HepG2 (cell line): Measurements from ENCODE around the gene SLC35F3. TPM values are rescaled to one million over a fixed set of nuclear protein-coding genes. Genes with fewer than 3 reads are reported as not detected.

ENCODE experiments used
- ARHGAP35 ChIP-seq: sonication (generic); formaldehyde crosslinking; IDR thresholded peaks from 2 replicates; pipeline ENCODE4 v1.9.0; 2022; ENCODE audit warnings: mild to moderate bottlenecking, inconsistent platforms, moderate library complexity, missing genetic modification reagents, borderline replicate concordance
- BHLHE40 ChIP-seq: IDR thresholded peaks from 2 replicates; pipeline ENCODE4 v1.6.1; 2011; ENCODE audit warnings: low read length, improper control_type of control experiment
- BORCS8-MEF2B ChIP-seq: sonication (generic); formaldehyde crosslinking; IDR thresholded peaks from 2 replicates; pipeline ENCODE4 v1.8.0; 2022; ENCODE audit warnings: mild to moderate bottlenecking, missing genetic modification reagents
- E2F1 ChIP-seq: sonication (generic); formaldehyde crosslinking; IDR thresholded peaks from 2 replicates; pipeline ENCODE4 v1.5.0; 2020; ENCODE audit warnings: missing genetic modification reagents
- FIP1L1 ChIP-seq: fragments of 200-400 bp; formaldehyde crosslinking; IDR thresholded peaks from 2 replicates; pipeline ENCODE4 v1.6.1; 2018; ENCODE audit warnings: low read depth, mild to moderate bottlenecking, low read length, moderate library complexity, borderline replicate concordance; ENCODE audit not compliant: insufficient read depth
- FOXP4 ChIP-seq: sonication (generic); formaldehyde crosslinking; IDR thresholded peaks from 2 replicates; pipeline ENCODE4 v1.4.0; 2020; ENCODE audit warnings: missing genetic modification reagents
- HMG20B ChIP-seq: conservative IDR thresholded peaks from 2 replicates; pipeline ENCODE4 v1.6.1; 2016; ENCODE audit warnings: missing genetic modification reagents, missing compliant biosample characterization
- HMGA1 ChIP-seq: sonication (generic); formaldehyde crosslinking; conservative IDR thresholded peaks from 2 replicates; pipeline ENCODE4 v1.4.0; 2020; ENCODE audit warnings: missing genetic modification reagents
- KDM2A ChIP-seq: sonication (generic); formaldehyde crosslinking; IDR thresholded peaks from 2 replicates; pipeline ENCODE4 v1.4.0; 2020; ENCODE audit warnings: low read depth, missing genetic modification reagents, borderline replicate concordance
- MED13 ChIP-seq: sonication (generic); formaldehyde crosslinking; IDR thresholded peaks from 2 replicates; pipeline ENCODE4 v1.5.0; 2020; ENCODE audit warnings: missing genetic modification reagents
- MEIS1 ChIP-seq: sonication (generic); formaldehyde crosslinking; IDR thresholded peaks from 2 replicates; pipeline ENCODE4 v1.9.0; 2021; ENCODE audit warnings: mild to moderate bottlenecking, missing genetic modification reagents, moderate library complexity, borderline replicate concordance
- MTA3 ChIP-seq: sonication (generic); formaldehyde crosslinking; IDR thresholded peaks from 2 replicates; pipeline ENCODE4 v1.4.0; 2020; ENCODE audit warnings: missing genetic modification reagents
- NCOR1 ChIP-seq: fragments of 200-600 bp; sonication (generic); IDR thresholded peaks from 2 replicates; pipeline ENCODE4 v1.7.0; 2017; ENCODE audit warnings: antibody characterized with exemption, low read length, borderline replicate concordance
- NFATC3 ChIP-seq: sonication (generic); formaldehyde crosslinking; IDR thresholded peaks from 2 replicates; pipeline ENCODE4 v1.5.1; 2020; ENCODE audit warnings: mild to moderate bottlenecking, missing genetic modification reagents
- POLR2AphosphoS5 ChIP-seq: IDR thresholded peaks from 2 replicates; pipeline ENCODE4 v1.6.1; 2012; ENCODE audit warnings: low read depth, low read length
- RARG ChIP-seq: sonication (generic); formaldehyde crosslinking; IDR thresholded peaks from 2 replicates; pipeline ENCODE4 v1.4.0; 2020; ENCODE audit warnings: low read depth, mild to moderate bottlenecking, missing genetic modification reagents
- SKI ChIP-seq: fragments of 450-650 bp; IDR thresholded peaks from one replicate; pipeline ENCODE4 v1.6.1; 2018; ENCODE audit warnings: mild to moderate bottlenecking; ENCODE audit not compliant: partially characterized antibody
- SNAPC5 ChIP-seq: sonication (generic); formaldehyde crosslinking; IDR thresholded peaks from 2 replicates; pipeline ENCODE4 v1.8.1; 2023; ENCODE audit warnings: mild to moderate bottlenecking, missing genetic modification reagents, borderline replicate concordance
- TBX2 ChIP-seq: sonication (generic); formaldehyde crosslinking; IDR thresholded peaks from 2 replicates; pipeline ENCODE4 v1.5.0; 2020; ENCODE audit warnings: missing genetic modification reagents, mild to moderate bottlenecking, borderline replicate concordance
- TMF1 ChIP-seq: sonication (generic); formaldehyde crosslinking; IDR thresholded peaks from 2 replicates; pipeline ENCODE4 v1.8.1; 2022; ENCODE audit warnings: low read depth, missing genetic modification reagents
- XRCC5 ChIP-seq: fragments of 200-400 bp; formaldehyde crosslinking; optimal IDR thresholded peaks from 2 replicates; pipeline ENCODE3; 2017; ENCODE audit warnings: mild to moderate bottlenecking, low read length
- YEATS4 ChIP-seq: sonication (generic); formaldehyde crosslinking; IDR thresholded peaks from 2 replicates; pipeline ENCODE4 v1.4.0; 2020; ENCODE audit warnings: missing genetic modification reagents, borderline replicate concordance
- ZBTB37 ChIP-seq: sonication (generic); formaldehyde crosslinking; IDR thresholded peaks from 2 replicates; pipeline ENCODE4 v1.4.0; 2020; ENCODE audit warnings: mild to moderate bottlenecking, missing genetic modification reagents
- ZBTB7A ChIP-seq: sonication (generic); formaldehyde crosslinking; IDR thresholded peaks from 2 replicates; pipeline ENCODE4 v1.8.0; 2022; ENCODE audit warnings: mild to moderate bottlenecking, missing genetic modification reagents
- ZNF382 ChIP-seq: sonication (generic); formaldehyde crosslinking; IDR thresholded peaks from 2 replicates; pipeline ENCODE4 v1.5.0; 2020; ENCODE audit warnings: missing genetic modification reagents, mild to moderate bottlenecking, borderline replicate concordance
- ZNF431 ChIP-seq: sonication (generic); formaldehyde crosslinking; IDR thresholded peaks from 2 replicates; pipeline ENCODE4 v1.9.0; 2022; ENCODE audit warnings: missing genetic modification reagents, low read depth, mild to moderate bottlenecking, borderline replicate concordance
- ZNF619 ChIP-seq: sonication (generic); formaldehyde crosslinking; IDR thresholded peaks from 2 replicates; pipeline ENCODE4 v1.4.0; 2020; ENCODE audit warnings: mild to moderate bottlenecking, missing genetic modification reagents
- ZSCAN22 ChIP-seq: sonication (generic); formaldehyde crosslinking; IDR thresholded peaks from 2 replicates; pipeline ENCODE4 v1.4.0; 2020; ENCODE audit warnings: mild to moderate bottlenecking, missing genetic modification reagents
- polyA plus RNA-seq, 8 experiments: library from polyadenylated mRNA; depleted of rRNA in 3 of 8; stranded (reverse) in 7 of 8; unstranded in 1 of 8; fragments of >200 nt; fragmentation: Illumina TruSeq in 4 of 8; extraction: Trizol in 4 of 8; gene quantifications; 2 replicates each; pipeline versions ENCODE4 v1.2.1 to v1.2.3, GENCODE V29; 2011 to 2016; ENCODE audit warnings: low read depth in 4 of 8, missing spikeins in 1 of 8, mixed read lengths in 1 of 8; ENCODE audit not compliant: insufficient read depth in 1 of 8
- total RNA-seq, 5 experiments: library from RNA; depleted of rRNA; stranded (reverse); fragments of >200 nt; fragmentation: Illumina TruSeq; extraction: Trizol; gene quantifications; 2 replicates each; pipeline ENCODE4 v1.2.3, GENCODE V29; 2016; ENCODE audit warnings: low read depth in 1 of 5

SLC35F3 gene
- total and polyA plus RNA-seq, 2 of the 13 experiments (the other 11 are each of a cell fraction or from before 2014, with no cell fraction given), result not detected

- TF ChIP-seq HMG20B (CRISPR knock-in tag) (no peak), ZBTB37 (no peak), MED13 (CRISPR knock-in tag) (no peak), FOXP4 (CRISPR knock-in tag) (0 out of 2 replicates have a peak, but pooled peaks have one; percentile 19), YEATS4 (no peak), HMGA1 (CRISPR knock-in tag) (no peak), MTA3 (no peak), ZNF619 (CRISPR knock-in tag) (no peak), BORCS8-MEF2B (CRISPR knock-in tag) (no peak), TMF1 (CRISPR knock-in tag) (no peak), XRCC5 (no peak), KDM2A (no peak), E2F1 (CRISPR knock-in tag) (no peak), SKI (no peak), ZNF431 (no peak), POLR2AphosphoS5 (no peak), MEIS1 (CRISPR knock-in tag) (no peak), SNAPC5 (CRISPR knock-in tag) (no peak), RARG (CRISPR knock-in tag) (no peak), TBX2 (CRISPR knock-in tag) (peak; percentile 19; the same call in 1 of the 2 replicates), NFATC3 (CRISPR knock-in tag) (no peak), FIP1L1 (no peak), ARHGAP35 (CRISPR knock-in tag) (no peak), BHLHE40 (no peak), ZBTB7A (CRISPR knock-in tag) (no peak), ZSCAN22 (CRISPR knock-in tag) (no peak), ZNF382 (CRISPR knock-in tag) (no peak), NCOR1 (0 out of 2 replicates have a peak, but pooled peaks have one; percentile 43)
Observed at GRCh38 chr1:233933339-233933738, 28.9 kb downstream of the SLC35F3 start (continued).
